ENCODE measurements around the gene UBE3C.

Gene UBE3C

DNA sequence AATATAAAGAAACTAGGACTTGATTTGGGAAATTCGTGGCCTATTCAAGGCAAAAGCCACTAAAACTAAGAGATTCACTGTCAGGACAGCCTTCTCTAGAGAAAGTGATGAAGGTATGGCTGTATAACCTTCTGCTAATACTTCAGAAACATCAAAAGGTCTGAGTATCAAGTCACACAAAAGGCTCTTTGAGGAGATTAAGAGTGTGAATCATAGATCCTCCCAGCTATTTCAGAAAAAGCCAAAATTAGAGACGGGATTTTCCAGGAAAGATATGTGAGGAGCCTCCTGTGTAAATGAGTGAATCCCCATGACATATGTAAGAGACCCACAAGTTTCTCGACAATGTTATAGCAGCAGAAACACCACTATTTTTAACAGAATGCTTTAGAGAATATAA is 56.2 kb downstream of the UBE3C start:
- no peak overlapping the region for H3K27ac ChIP-seq
- H3K4me3 ChIP-seq, result no peak overlapping the region
- H3K36me3 ChIP-seq, result peaks cover 39 to 76% (median 51%) of the 10 kb centered on the region in 3 donors
- intact Hi-C loops (cut with DNase I; ENCODE audit: low total_unique reads), result no loop called here
- H3K4me1 ChIP-seq, result no peaks in the 10 kb centered on the region
- no peak for DNase-seq
- no peaks in the 10 kb centered on the region for H3K9me3 ChIP-seq
- H3K27me3 ChIP-seq, result no peaks in the 10 kb centered on the region
- TF ChIP-seq, protein P1, sequence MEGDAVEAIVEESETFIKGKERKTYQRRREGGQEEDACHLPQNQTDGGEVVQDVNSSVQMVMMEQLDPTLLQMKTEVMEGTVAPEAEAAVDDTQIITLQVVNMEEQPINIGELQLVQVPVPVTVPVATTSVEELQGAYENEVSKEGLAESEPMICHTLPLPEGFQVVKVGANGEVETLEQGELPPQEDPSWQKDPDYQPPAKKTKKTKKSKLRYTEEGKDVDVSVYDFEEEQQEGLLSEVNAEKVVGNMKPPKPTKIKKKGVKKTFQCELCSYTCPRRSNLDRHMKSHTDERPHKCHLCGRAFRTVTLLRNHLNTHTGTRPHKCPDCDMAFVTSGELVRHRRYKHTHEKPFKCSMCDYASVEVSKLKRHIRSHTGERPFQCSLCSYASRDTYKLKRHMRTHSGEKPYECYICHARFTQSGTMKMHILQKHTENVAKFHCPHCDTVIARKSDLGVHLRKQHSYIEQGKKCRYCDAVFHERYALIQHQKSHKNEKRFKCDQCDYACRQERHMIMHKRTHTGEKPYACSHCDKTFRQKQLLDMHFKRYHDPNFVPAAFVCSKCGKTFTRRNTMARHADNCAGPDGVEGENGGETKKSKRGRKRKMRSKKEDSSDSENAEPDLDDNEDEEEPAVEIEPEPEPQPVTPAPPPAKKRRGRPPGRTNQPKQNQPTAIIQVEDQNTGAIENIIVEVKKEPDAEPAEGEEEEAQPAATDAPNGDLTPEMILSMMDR (IDR thresholded peaks at IDR 0.05), result no peak

DNA sequence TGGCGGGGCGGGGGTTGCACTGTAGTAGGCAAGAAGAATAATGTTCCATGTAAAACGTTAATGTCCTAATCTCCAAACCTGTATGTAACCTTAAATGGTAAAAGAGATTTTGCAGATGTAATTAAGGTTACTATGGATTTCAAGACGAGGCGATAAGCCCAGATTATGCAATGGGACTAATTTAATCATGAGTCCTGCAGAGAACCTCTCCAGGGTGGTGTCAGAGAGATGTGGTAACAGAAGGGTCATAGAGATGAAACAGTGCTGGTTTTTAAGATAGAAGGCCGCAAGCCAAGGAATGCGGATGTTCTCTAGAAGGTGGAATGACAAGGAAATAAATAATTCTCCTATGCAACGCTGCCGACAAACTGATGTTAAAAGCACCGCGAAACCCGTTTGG is 57.1 kb downstream of the UBE3C start:
- Histone ChIP-seq H3K27me3 (no peaks in the 10 kb centered on the region), H3K4me1 (no peaks in the 10 kb centered on the region), H3K4me3 (no peak overlapping the region), H3K36me3 (peaks cover 30 to 67% (median 44%) of the 10 kb centered on the region in 3 donors), H3K27ac (no peak overlapping the region), H3K9me3 (no peaks in the 10 kb centered on the region)
- intact Hi-C loops (cut with DNase I; ENCODE audit: low total_unique reads), result no loop called here
- TF ChIP-seq, protein P1 (IDR thresholded peaks at IDR 0.05), result no peak
- DNase-seq, result no peak

DNA sequence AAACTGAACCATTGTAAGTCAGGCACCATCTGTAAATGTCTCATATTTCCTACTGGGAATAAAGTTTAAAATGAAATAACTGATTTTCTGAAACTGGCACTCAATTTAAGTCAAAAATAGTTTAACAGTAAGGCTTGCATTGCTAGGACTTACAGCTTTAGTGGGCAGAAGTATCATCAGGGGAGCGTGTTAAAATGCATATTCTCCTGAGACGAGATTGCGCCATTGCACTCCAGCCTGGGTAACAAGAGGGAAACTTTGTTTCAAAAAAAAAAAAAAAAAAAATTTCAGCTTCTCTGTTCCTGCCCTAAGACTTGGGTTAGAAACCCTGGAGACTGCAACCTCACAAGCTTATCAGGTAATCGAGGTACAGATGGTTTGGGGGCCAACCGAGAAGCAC is 65.4 kb downstream of the UBE3C start:
- Histone ChIP-seq H3K27me3 (no peaks in the 10 kb centered on the region), H3K4me1 (no peaks in the 10 kb centered on the region), H3K9me3 (no peaks in the 10 kb centered on the region), H3K4me3 (no peak overlapping the region), H3K36me3 (peaks cover 38 to 73% (median 41%) of the 10 kb centered on the region in 3 donors), H3K27ac (no peak overlapping the region)
- DNase-seq, result no peak
- intact Hi-C loops (cut with DNase I; ENCODE audit: low total_unique reads), result no loop called here
- TF ChIP-seq, protein P1 (IDR thresholded peaks at IDR 0.05), result no peak

DNA sequence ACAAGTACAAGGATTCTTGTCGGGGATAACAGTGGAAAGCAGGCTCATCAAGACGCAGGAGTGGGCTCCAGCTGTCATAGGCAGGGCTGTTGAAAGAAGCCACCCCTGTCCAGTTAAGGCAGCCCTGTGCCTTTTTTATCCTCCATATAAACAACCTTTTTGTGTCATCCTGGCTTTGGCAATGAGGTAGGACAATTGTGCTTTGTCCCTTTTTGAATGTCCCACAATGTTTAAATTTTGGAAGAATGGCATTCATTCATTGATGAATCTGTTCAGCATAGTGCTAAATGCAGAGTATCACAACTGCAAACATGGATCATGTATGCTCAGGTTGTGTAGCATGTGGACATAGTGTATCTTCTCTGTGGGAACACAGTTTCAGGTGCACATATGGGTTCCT is 66.7 kb downstream of the UBE3C start:
- no peak for DNase-seq
- H3K4me3 ChIP-seq, result no peak overlapping the region
- no peaks in the 10 kb centered on the region for H3K27me3 ChIP-seq
- intact Hi-C loops (cut with DNase I; ENCODE audit: low total_unique reads), result no loop called here
- H3K27ac ChIP-seq, result no peak overlapping the region
- H3K4me1 ChIP-seq, result no peaks in the 10 kb centered on the region
- TF ChIP-seq, protein P1 (IDR thresholded peaks at IDR 0.05), result no peak
- H3K9me3 ChIP-seq, result no peaks in the 10 kb centered on the region
- H3K36me3 ChIP-seq, result peaks cover 38 to 86% (median 41%) of the 10 kb centered on the region in 3 donors

DNA sequence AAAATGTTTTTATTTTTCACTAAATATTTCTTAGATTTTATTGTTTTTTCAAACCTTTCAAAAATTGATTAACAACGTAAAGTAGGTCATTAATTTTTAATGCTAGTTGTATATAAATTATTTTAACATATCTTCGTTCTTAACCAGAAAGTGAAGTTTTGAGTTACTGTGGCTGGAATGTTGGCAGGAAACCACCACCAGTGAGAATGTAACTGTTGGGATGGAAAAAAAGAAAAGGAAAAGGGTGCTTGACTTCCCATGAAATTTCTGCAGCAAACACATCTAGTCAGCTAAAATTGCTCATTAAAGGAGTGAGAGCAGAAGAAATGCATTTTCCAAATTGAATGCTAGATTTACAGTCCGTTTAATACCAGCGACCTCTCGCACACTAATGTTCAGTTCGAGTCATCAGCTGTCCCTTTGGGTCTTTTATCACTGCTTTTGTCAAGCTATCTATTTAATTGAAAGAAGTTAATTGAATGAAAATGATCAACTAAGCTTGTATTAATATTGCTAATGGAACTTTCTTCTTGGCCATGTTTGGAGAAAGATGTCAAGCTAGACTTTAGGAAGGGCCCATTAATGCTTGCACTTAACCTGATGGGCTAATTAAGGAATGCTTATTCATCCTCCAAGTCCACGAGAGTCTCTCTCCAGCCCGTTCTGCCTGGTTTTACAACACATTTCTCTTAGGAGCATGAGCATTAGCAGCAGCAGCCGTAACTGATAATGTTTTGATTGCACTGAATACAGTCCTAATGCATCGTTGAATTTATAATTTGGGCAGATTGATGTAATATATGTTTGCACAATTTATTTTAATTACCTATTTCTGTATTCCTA is 70.1 kb downstream of the UBE3C start:
- Histone ChIP-seq H3K27ac (no peak overlapping the region), H3K36me3 (peaks cover 27 to 87% (median 29%) of the 10 kb centered on the region in 3 donors)

More for the DNA sequence above, 70.1 kb downstream of the UBE3C start:
- TF ChIP-seq, protein P1 (IDR thresholded peaks at IDR 0.05), result no peak
- no peak for DNase-seq
- no peaks in the 10 kb centered on the region for H3K9me3 ChIP-seq
- no peaks in the 10 kb centered on the region for H3K27me3 ChIP-seq
- H3K4me3 ChIP-seq, result no peak overlapping the region
- no peaks in the 10 kb centered on the region for H3K4me1 ChIP-seq
- intact Hi-C loops (cut with DNase I; ENCODE audit: low total_unique reads), result no loop called here
